SIG-M5 (cell line): ENCODE data around the gene MCC.
"Not testable (repeated sequence)": the region's sequence is repeated elsewhere in the genome, so short reads cannot be mapped to it uniquely, and the experiment has no call there.

Source experiments
- DNase-seq: peaks from one replicate; lab custom pipeline; 2025; lab: John Stamatoyannopoulos, UW

MCC gene

GRCh38 chr5:113490317-113490716 is 2.1 kb upstream of the MCC start:
- DNase-seq, result no peak

GRCh38 chr5:113489299-113489698 is 1.0 kb upstream of the MCC start:
- DNase-seq, result peak; percentile 94

- no peak for DNase-seq
Observed at GRCh38 chr5:113488645-113489184, 462 bp upstream of the MCC start.

GRCh38 chr5:113487416-113487780 is 855 bp downstream of the MCC start:
- no peak for DNase-seq

GRCh38 chr5:113480243-113480642 is 8.0 kb downstream of the MCC start:
- DNase-seq, result no peak

GRCh38 chr5:113478691-113479090 is 9.6 kb downstream of the MCC start:
- no peak for DNase-seq

- no peak for DNase-seq
Observed at GRCh38 chr5:113474100-113474728, 14.0 kb downstream of the MCC start.

- no peak for DNase-seq
Observed at GRCh38 chr5:113463032-113463431, 25.2 kb downstream of the MCC start.

- not testable (repeated sequence) for DNase-seq
Observed at GRCh38 chr5:113457106-113457505, 31.1 kb downstream of the MCC start.

GRCh38 chr5:113452941-113453340 is 35.3 kb downstream of the MCC start:
- no peak for DNase-seq

GRCh38 chr5:113451797-113452196 is 36.5 kb downstream of the MCC start:
- DNase-seq, result no peak

- no peak for DNase-seq
Observed at GRCh38 chr5:113450929-113451328, 37.3 kb downstream of the MCC start.

GRCh38 chr5:113450462-113450861 is 37.8 kb downstream of the MCC start:
- no peak for DNase-seq

- DNase-seq, result no peak
Observed at GRCh38 chr5:113448252-113448651, 40.0 kb downstream of the MCC start.

GRCh38 chr5:113447498-113448050 is 40.7 kb downstream of the MCC start:
- no peak for DNase-seq

GRCh38 chr5:113446358-113446927 is 41.8 kb downstream of the MCC start:
- DNase-seq, result no peak

- DNase-seq, result no peak
Observed at GRCh38 chr5:113437111-113437510, 51.1 kb downstream of the MCC start.

- DNase-seq, result no peak
Observed at GRCh38 chr5:113435575-113435974, 52.7 kb downstream of the MCC start.

GRCh38 chr5:113434889-113435288 is 53.4 kb downstream of the MCC start, which contains the start of gene TSSK1B:
Gene TSSK1B (minus strand): TSS chr5:113434989. CDS start chr5:113434839, 150 bp downstream.
- DNase-seq, result no peak

- DNase-seq, result no peak
Observed at GRCh38 chr5:113433862-113434612, 54.2 kb downstream of the MCC start.

GRCh38 chr5:113433071-113433470 is 55.2 kb downstream of the MCC start:
- DNase-seq, result no peak

- DNase-seq, result no peak
Observed at GRCh38 chr5:113427871-113428574, 60.2 kb downstream of the MCC start.
